NCI-H526 (cell line): Measurements from ENCODE around the gene VAV1.
"Not testable (repeated sequence)": the region's sequence is repeated elsewhere in the genome, so short reads cannot be mapped to it uniquely, and the experiment has no call there.

ENCODE experiments used
- DNase-seq, 2 experiments: peaks; one replicate each; lab custom pipeline; 2025; lab: John Stamatoyannopoulos, UW

Gene VAV1

DNA sequence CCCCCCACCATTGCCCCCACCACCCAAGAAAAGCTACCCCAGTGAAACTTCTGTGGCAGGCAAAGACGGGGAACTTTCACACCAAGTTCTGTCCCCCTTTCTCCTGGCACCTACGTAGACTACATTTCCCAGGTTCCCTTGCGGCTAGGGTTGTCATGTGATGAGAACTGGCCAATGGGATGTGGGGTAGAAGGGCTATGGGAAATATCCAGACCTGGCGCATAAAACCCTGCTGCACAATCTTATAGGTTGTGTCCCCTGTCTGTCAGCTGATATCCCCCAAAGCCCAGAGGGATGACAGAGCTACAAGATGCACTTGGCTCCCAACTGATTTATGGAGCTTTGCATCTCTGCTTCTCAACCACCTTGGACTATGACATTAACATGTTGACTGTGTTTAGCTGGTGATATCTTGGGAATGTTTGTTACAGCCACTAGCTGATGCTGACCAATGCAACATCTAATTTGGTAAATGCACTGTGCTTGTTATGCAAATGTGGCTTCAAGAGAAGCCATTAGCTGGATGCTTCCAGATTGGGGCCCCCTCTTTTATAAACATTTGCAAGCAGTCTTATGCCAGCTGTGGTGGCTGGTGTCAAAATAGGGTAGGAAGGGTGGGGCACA is 11.3 kb upstream of the VAV1 start:
- no peak for DNase-seq

DNA sequence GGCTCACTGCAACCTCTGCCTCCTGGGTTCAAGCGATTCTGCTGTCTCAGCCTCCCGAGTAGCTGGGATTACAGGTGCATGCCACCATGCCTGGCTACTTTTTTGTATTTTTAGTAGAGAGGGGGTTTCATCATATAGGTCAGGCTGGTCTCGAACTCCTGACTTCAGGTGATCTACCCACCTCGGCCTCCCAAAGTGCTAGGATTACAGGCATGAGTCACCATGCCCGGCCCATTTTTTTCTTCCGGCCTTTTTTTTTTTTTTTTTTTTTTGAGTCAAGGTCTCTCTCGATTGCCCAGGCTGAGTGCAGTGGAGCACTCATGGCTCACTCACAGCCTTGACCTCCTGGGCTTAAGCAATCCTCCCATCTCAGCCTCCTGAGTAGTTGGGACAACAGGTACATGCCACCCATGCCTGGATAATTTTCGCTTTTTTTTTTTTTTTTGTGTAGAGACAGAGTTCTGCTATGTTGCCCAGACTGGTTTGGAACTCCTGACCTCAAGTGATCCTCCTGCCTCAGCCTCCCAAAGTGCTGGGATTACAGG is 10.2 kb upstream of the VAV1 start:
- DNase-seq: not testable (repeated sequence)

GRCh38 chr19:6765738-6766356 is 6.7 kb upstream of the VAV1 start:
- peak; percentile 22 to 71 for DNase-seq

- DNase-seq: no peak
Observed at GRCh38 chr19:6766357-6767080, 6.0 kb upstream of the VAV1 start.

- DNase-seq: peak in 1 of 2 experiments; percentile 70
Observed at GRCh38 chr19:6767081-6767356, 5.5 kb upstream of the VAV1 start.

GRCh38 chr19:6767357-6768235 is 4.9 kb upstream of the VAV1 start, which contains the start of gene SH2D3A:
Gene SH2D3A (minus strand): TSS chr19:6767435. CDS start chr19:6763748, 3,687 bp downstream.
- DNase-seq: peak; percentile 77 to 94

GRCh38 chr19:6768236-6768785 is 4.2 kb upstream of the VAV1 start:
- DNase-seq: no peak

DNA sequence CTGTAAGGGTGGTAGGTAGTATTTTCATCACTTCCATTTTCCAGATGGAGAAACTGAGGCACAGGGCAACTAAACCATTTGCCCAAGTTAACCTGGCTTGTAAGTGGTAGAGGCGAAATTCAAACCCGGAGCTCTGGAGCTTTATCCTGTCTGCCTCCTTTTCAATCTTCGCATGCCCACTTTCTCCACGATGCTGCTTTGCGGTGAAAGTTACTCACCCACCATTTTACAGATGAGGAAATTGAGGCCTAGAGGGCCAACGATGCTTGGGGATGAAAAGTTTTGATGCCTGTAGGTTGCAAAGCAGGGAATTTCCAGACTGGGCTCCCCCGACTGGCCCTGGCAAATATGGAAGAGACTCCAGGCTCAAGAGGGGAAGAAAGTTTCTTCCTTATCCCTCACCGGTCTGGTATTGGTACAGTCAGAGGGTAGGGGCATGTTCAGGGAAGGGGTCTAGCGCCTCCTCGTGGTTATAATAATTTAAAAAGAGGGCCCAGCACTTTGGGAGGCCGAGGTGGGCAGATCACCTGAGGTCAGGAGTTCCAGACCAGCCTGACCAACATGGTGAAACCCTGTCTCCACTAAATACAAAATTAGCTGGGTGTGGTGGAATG is 3.4 kb upstream of the VAV1 start:
- DNase-seq: peak in 1 of 2 experiments; percentile 35

DNA sequence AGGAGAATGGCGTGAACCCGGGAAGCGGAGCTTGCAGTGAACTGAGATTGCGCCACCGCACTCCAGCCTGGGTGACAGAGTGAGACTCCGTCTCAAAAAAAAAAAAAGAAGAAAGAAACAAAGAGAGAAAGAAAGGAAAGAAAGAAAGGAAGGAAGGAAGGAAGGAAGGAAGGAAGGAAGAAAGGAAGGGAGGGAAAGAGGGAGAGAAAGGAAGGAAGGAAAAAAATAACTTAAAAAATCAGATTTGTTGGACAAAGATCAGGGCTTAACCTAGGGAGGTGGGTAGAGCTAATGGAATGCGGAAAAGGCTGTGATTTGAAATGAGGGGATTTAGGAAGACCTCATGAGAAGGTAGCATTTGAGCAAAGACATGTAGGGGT is 870 bp upstream of the VAV1 start:
- DNase-seq: not testable (repeated sequence)

GRCh38 chr19:6772866-6773322 is 386 bp downstream of the VAV1 start:
- DNase-seq: no peak

GRCh38 chr19:6773323-6773931 is 919 bp downstream of the VAV1 start:
- peak; percentile 78 to 84 for DNase-seq

DNA sequence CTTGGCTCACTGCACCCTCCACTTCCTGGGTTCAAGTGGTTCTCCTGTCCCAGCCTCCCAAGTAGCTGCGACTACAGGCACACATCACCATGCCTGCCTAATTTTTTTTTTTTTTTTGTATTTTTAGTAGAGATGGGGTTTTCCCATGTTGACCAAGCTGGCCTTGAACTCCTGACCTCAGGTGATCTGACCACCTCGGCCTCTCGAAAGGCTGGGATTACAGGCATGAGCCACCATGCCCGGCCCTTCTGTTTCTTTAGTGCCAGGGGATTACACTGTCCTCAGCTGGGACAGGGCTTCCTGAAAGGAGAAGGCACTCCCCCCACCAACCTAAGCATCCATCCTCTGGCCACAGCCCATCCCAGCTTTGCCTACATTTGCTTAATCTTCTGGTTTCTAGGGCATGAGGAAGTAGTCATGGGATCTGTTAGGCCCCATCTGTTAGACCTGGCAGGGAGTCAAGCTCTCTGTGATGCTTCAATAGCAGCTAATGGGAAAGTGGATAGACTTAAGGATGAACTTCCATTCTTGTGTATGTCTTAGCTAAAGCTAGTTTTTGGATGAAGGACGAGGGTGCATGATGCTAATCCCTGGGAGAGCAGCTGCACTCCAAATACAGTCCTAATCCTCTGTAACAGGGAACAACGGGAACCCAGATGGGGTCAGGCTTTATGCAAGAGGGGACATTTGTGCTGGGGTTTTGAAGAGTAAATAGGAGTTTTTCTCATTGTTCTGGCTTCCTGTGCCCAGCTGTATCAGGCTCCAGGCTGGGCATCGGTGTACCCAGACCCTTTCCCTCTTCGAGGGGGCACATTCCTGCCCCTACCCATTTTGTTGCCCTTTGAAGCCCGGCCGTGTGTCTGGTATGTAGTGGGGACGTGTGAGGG is 2.6 kb downstream of the VAV1 start:
- DNase-seq: peak; percentile 72 to 73

DNA sequence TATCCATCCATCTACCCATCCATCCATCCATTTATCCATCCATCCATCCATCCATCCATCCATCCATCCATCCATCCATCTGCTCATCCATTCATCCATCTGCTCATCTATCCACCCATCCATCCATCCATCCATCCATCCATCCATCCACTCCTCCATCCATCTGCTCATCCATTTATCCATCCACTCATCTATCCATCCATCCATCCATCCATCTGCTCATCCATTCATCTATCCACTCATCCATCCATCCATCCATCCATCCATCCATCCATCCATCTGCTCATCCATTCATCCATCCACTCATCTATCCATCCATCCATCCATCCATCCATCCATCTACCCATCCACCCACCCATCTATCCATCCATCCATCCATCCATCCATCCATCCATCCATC is 3.5 kb downstream of the VAV1 start:
- DNase-seq: not testable (repeated sequence)

DNA sequence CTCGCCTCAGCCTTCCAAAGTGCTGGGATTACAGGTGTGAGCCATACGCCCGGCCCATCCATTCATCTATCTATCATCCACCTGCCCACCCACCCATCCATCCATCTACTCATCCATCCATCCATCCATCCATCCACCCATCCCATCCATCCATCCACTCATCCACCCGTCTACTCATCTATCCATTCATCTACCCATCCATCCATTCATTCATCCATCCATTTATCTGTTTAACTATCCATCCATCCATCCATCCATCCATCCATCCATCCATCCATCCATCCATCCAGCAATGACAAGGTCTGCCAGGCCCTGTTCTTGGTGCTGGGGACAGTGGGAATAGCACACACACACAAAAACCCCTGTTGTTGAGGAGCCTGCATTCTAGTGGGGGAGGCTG is 4.5 kb downstream of the VAV1 start:
- no peak for DNase-seq

DNA sequence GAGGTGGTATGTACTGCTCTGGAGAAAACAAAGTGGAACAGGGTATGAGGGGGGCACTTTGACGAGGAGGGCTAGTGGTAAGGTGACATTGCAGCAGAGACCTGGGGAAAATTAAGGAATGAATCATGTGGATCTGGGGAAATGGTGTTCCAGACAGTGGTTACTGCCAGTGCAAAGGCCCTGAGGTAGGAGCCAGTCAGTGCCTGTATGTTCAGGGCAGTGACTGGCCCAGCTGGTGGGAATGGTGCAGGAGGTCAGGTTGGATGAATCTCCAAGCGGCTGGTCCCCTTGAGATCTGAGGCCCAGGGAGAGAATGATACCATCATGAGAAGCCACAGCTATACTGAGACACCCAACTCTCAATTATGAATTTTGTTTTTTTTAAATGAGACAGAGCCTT is 4.9 kb downstream of the VAV1 start:
- DNase-seq: no peak

GRCh38 chr19:6778386-6778785 is 5.9 kb downstream of the VAV1 start:
- no peak for DNase-seq

GRCh38 chr19:6779206-6779605 is 6.7 kb downstream of the VAV1 start:
- DNase-seq: no peak

- no peak for DNase-seq
Observed at GRCh38 chr19:6787393-6787792, 14.9 kb downstream of the VAV1 start.

GRCh38 chr19:6788896-6789295 is 16.4 kb downstream of the VAV1 start:
- no peak for DNase-seq
